ENCODE data around the gene CAST.

DNA sequence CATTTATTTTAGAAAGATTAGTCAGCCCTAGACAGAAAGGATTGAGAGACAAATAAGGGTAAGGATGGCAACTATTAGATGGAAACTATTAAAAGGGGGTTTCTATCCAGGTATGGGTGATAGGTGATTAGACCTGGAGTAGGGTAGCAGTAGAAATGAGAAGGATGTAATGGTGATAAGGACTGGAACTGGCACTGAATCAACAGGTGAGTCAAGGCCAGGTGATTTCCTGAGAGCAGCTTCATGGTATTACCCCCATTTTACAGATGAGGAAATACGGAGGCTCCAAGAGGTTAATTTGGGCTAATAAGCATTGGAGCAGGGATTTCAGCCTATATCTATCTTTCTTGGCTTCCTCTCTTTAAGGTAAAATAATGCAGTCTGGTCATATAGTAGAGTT lies 55.7 kb downstream of the CAST start:
- TF ChIP-seq, protein P1, sequence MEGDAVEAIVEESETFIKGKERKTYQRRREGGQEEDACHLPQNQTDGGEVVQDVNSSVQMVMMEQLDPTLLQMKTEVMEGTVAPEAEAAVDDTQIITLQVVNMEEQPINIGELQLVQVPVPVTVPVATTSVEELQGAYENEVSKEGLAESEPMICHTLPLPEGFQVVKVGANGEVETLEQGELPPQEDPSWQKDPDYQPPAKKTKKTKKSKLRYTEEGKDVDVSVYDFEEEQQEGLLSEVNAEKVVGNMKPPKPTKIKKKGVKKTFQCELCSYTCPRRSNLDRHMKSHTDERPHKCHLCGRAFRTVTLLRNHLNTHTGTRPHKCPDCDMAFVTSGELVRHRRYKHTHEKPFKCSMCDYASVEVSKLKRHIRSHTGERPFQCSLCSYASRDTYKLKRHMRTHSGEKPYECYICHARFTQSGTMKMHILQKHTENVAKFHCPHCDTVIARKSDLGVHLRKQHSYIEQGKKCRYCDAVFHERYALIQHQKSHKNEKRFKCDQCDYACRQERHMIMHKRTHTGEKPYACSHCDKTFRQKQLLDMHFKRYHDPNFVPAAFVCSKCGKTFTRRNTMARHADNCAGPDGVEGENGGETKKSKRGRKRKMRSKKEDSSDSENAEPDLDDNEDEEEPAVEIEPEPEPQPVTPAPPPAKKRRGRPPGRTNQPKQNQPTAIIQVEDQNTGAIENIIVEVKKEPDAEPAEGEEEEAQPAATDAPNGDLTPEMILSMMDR (IDR thresholded peaks at IDR 0.05), result no peak
- TF ChIP-seq POLR2AphosphoS5 (IDR thresholded peaks at IDR 0.05), result no peak

Measured in suprapubic skin (tissue), 3 donors.